Putamen (tissue), 1 donor: Measurements from ENCODE around the gene HHIP.

Experiments
- DNase-seq: peaks from one replicate; pipeline ENCODE4 v3.0.0-alpha.2; 2016; ENCODE audit warnings: low spot score

HHIP gene, protein sequence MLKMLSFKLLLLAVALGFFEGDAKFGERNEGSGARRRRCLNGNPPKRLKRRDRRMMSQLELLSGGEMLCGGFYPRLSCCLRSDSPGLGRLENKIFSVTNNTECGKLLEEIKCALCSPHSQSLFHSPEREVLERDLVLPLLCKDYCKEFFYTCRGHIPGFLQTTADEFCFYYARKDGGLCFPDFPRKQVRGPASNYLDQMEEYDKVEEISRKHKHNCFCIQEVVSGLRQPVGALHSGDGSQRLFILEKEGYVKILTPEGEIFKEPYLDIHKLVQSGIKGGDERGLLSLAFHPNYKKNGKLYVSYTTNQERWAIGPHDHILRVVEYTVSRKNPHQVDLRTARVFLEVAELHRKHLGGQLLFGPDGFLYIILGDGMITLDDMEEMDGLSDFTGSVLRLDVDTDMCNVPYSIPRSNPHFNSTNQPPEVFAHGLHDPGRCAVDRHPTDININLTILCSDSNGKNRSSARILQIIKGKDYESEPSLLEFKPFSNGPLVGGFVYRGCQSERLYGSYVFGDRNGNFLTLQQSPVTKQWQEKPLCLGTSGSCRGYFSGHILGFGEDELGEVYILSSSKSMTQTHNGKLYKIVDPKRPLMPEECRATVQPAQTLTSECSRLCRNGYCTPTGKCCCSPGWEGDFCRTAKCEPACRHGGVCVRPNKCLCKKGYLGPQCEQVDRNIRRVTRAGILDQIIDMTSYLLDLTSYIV

DNA sequence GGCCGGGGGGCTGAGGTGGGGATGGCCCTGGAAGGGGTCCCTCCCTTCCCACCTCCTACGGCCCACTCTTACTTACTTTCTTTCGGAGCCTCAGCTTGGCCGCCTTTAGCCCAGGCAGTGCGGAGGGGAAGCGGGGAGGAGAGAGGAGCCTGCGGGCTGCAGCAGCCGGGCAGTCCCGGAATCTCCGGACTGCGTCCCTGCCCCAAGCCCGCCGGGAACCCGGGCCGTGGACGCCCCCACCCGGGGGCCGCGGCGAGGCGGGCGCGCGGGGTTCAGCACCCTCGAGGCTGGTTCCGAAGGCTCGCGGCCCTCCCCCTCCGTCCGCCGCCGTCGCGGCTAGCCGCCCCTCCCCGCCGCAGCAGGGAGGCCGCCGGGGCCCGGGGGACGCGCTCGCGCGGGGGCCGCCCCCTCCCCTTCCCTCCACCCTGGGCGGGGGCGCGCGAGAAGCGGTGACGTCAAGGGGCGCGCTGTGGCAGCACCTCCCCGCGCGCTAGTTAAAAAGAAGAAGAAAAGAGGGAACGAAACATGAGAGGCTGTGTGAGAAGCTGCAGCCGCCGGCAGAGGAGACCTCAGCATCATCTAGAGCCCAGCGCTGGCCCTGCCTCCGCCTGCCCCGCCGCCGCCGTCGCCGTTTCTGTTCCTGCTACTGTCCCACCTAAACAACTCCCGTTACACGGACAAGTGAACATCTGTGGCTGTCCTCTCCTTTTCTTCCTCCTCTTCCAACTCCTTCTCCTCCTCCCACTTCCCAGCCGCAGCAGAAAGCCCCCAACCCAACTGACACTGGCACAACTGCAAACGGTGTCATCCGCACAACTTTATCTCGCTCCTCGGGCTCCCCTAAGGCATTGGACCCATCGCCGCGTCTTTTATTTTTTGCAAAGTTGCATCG lies at the start of gene HHIP:
HHIP (plus strand) TSS at position 526 of the 892 bp plus-strand sequence. CDS start 520 bp downstream, outside the sequence.
- DNase-seq = peak; percentile 86

DNA sequence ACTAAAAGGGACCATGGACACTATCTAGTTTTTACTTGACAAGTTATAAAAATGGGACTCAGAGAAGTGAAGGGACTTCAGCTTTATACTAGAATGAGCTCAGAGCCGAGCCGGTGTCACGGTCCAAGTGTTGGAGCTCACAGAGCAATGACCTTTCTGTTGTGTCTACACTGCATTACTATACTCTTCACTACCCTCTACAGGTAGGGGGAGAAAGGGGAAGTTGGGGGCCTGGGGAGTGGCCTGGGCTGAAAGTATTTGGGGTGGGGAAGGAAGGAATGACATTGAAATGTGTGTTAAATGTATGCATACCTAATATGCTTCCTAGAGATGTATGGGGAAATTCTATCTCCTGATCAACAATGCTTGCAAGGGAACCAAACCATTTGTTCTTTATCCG lies 48.8 kb upstream of the HHIP start:
- no peak for DNase-seq

DNA sequence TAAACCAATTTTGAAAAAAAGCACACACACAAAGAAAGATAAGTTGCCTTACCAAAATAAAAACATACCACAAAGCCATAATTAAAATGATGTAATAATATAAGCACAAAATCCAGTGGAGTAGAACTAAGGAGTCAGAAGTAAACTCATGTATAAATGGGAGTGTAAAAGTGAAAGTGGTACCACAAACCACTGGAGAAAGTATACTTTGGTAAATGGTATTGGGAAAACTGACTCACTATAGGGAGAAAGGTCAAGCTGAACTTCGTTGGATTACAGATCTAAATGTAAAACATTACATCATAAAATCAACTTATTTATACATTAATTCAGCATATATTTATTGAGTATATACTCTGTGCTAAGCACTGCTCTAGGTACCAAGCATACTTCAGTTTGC lies 46.3 kb upstream of the HHIP start:
- DNase-seq = no peak

DNA sequence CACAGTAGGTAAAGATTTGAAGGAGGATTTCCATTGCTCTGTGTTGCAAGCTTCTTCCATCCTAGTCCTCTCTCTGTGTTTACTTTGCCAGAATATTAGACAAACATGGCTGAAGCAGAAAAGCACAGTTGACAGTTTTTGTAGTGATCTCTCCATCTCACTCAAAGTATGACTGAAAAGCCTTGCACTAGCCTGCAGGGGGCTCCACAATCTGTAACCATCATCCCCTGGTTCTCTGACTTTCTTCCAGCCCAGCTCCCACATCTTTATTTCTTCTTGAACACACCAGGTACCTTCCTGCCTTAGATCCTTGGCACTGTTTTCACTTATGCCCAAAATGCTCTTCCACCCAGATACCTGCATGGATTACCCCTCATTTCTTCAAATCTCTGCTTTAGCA lies 34.1 kb upstream of the HHIP start:
- DNase-seq = peak; percentile 37

DNA sequence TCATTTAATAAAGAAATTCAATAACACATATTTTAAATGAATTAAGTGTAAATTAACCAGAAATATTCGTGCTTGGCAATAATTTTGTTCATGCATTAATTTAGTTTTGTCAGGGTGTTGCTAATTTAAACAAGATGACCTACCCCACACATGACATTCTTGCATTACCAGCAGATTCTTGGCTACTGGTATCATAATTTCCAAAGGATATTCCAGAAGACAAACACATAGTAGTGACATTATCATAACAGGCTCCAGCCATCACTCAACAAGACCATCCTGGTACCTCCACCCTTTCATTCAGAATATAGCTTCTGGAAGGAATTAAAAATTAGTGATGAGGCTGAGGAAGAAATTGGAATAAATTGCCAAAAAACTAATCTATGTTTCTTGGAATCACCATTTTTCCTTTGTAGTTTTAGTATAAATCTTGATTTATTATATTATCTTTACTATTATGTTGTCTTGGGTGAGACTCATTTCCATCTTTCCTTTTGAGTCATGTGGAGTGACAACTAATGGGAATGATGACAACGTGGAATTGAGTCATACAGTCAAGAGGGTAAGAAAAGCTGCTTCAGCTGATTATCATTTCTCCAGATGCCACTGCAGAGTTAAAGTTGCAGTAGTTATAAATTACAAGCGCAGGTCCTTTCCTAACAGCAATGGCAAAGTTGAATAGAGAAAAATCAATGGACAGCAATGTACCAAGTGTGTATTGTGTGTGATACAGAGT lies 30.9 kb upstream of the HHIP start:
- no peak for DNase-seq

DNA sequence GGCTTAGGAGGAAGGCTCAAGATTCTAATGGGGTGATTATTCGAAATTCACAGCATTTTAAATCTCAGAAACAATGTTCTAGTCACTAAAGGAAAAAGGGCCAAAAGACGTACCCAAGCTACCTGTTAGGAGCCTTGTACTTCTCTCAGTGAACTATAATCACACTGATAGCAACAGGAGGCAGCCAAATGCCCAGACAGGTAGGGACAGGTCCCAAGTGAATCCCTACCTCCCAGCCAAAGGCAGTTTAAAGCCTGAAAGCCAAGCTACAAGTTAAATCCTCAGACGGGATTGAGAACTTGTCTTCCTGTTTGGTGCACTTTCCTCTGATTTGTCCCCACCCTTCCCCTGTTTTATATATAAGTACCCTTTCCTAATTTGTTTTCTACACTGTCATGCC lies 24.3 kb upstream of the HHIP start:
- DNase-seq = no peak

DNA sequence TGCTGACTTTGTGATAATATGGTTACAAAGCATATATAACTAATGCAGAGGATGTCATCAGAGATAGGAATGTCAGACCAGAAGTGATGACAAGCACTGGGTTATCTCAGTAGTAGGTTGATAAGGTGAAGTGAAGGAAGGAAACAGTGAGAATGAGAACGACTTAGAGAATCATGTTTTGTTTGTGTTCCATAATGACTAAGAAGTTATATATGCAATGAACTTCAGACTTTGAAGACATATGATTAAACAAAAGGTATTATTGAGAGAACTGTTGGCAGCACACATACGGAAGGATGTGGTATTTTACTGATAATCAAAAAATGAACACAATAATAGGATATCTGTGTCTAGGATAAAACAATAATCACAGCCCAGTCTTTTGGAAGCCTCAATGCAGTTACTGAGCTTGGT lies 18.3 kb upstream of the HHIP start:
- no peak for DNase-seq

DNA sequence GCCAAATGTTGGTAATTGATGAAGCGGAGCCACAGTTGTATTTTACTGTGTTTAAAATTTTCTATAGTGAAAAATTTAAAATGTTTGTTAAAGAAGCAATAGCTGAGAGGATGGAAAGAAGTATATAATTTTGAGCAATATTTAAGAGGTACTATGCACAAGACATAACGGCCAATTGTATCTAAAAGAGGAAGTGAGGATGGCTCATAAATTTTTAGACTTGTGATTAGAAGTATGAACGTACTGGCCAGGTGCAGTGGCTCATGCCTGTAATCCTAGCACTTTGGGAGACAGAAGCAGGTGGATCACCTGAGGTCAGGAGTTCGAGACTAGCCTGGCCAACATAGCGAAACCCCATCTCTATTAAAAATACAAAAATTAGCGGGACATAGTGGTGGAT lies 12.7 kb upstream of the HHIP start:
- no peak for DNase-seq

DNA sequence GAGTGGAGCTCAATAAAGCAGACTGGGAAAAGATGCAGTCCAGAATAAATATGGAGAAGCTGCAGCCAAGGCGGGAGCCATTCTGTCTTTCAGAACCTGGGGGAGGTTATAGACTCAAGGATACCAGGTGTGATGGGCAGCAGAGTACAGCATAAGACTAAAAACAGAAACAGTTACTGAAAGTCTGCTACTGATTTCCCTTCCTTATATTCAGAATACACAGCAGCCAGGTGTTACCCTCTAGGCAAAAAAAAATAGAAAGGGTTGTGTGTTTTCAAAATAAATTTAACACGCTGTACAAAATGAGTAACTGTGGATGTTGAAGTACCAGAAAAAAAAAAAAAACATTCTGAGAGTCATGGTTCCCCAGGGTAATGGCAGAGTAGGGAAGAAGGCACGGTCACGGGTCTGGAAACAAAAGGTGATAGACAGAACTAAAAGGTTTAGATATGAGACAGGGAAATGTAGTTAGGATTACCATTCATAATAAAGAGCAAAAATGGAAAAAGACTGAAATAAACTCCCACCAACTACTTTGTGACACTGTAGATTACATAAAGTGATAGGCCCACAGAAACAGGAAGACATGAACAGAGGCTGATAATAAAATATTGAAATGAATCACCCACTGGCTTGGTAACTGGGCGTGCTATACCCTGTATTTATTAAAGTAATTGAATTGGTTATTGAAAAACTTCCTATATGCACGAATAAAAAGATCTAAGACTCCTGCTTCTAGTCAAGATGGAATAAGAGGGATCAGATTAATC lies 10.8 kb upstream of the HHIP start:
- no peak for DNase-seq

DNA sequence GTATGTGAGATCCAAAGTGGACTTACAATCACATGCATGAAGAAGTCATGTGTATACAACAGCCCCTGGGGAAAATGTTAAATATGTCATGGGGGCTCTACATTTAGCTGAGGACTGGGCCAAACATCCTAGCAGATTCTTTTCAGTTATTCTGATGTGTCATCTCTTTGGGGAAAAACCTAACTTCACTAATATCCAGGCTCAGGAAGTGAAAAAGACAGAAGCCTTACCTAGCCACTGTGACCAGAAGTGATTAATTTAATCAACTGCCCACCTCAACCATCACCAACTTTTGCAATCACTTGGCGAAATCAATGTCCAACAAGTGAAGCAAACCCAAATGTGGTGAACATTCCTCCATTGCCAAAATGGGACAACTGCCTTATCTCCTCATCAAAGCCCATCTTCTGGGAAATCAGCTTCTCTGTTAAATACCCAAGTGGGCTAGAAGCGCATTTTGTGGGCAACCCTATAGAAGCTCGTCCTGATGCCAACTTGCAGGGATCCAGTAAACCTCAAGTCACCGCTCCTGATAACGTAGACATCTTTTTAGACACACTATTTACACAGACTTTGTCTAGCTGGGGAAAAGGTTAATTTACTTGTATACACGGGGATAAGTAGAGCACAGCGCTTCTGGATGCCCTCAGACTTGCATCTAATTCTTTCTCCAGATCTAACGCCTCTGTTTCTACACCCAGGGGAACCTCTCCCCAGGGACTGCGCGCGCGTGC lies 1.4 kb upstream of the HHIP start:
- no peak for DNase-seq

DNA sequence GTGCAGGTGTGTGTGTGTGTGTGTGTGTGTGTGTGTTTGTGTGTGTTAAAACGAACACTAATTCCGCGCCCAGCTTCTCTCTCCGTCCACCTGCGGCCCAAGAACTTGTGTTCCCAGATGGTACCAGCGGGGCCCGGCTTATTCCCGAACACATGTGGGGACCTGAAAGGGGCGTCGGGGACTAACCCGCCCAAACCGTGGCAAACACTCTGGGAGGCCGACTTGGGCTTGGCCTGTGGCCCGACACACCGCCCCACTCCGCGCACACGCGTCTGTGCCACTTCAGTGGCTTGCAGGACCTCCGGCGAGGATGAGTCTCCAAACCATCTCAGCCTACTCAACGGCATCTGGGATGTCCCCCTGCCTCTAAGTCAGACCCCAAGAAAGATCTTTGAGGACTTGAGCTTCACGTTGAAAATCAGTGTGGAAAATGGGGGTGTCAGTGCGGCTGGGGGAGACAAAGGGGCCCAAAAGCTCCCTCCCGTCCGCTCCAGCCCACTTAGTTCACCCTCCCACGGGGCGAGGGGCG lies 790 bp upstream of the HHIP start:
- peak; percentile 28 for DNase-seq

DNA sequence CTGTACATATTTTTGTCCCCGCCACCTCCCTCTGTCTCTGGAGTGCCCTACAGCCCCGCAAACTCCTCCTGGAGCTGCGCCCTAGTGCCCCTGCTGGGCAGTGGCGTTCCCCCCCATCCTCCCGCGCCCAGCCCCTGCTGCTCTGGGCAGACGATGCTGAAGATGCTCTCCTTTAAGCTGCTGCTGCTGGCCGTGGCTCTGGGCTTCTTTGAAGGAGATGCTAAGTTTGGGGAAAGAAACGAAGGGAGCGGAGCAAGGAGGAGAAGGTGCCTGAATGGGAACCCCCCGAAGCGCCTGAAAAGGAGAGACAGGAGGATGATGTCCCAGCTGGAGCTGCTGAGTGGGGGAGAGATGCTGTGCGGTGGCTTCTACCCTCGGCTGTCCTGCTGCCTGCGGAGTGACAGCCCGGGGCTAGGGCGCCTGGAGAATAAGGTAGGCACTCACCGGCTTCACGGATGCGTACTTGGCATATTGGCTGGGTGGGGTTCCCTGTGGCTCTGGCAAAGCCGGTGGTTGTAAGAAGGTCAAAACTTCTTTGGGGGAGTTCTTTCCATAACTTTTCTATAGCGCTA lies 653 bp downstream of the HHIP start:
- peak; percentile 63 for DNase-seq

DNA sequence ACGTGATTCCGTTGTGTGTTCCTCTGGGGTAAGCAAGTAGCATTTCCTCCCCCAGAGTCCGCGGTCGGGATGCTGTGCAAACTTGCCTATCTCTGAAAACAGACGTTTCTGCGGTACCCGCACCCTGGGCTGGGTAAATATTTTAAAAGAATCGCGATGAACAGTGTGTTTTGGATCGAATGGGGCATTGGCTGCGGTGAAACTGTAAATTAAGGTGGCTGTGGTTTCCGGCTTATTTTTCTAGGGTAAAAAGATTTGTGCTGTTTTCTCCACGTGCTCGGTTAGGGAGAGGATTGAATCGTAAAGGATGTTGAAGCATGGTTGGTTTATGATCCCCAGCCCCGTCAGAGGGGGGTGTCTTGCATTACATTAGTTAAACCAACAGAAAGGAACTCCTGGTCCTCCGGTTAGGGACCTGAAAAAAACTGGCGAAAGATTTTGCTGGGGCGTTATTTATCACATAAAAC lies 1.2 kb downstream of the HHIP start:
- peak; percentile 48 for DNase-seq

DNA sequence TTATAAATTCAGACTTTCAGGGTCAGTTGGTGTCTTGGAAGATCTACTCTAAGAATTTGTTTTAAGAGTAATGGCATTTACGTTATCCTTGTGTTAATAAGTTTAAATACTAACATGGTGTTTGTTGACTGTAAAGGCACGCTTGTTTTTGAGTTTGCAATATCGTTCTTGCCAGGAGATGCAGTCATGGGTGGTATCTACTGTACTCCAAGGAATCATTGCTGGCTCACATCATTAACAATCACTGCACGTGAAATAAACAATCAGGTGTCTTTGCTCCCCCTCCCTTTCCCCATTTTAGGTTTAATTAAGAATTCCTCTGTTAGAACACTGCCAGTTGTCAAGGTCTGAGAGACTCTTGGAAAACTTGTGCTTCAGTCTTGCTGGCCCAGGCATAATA lies 1.6 kb downstream of the HHIP start:
- DNase-seq = peak; percentile 14

DNA sequence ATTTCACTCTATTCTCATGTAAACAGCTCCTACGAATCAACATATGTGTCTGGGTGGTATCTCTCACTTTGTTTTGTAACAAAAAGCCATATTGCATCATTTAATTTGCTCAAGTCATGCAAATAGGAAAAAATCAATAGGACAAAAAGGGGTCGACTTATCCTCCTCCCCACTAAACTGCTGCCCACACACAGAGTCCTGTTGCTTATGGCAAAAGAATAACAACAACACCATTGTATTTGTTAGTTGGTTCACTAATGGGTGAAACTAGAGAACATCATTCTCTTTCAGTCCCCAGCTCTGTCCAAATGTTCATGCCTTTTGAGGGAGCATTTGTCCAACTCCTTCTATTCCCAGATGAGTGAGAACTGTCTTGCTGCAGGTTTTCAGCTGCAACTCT lies 2.1 kb downstream of the HHIP start:
- DNase-seq = peak; percentile 73

DNA sequence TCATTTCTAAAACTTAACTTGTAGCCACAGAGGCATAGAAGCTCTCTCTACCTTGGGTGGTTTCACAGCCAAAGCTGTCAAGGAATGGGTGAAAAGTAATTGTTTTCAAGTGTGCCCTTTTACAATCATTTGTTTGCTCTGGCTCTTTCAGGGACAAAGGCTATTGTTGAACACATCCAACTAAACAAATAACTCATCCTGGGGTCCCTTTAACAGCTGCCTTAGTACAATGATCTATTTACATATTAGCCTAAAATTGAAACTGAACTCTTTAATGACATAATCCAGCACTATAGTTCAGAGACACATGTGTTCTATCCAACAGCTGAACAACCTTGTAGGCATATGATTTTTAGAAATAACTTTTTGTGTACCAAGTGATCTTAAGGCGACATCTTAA lies 3.7 kb downstream of the HHIP start:
- peak; percentile 77 for DNase-seq

DNA sequence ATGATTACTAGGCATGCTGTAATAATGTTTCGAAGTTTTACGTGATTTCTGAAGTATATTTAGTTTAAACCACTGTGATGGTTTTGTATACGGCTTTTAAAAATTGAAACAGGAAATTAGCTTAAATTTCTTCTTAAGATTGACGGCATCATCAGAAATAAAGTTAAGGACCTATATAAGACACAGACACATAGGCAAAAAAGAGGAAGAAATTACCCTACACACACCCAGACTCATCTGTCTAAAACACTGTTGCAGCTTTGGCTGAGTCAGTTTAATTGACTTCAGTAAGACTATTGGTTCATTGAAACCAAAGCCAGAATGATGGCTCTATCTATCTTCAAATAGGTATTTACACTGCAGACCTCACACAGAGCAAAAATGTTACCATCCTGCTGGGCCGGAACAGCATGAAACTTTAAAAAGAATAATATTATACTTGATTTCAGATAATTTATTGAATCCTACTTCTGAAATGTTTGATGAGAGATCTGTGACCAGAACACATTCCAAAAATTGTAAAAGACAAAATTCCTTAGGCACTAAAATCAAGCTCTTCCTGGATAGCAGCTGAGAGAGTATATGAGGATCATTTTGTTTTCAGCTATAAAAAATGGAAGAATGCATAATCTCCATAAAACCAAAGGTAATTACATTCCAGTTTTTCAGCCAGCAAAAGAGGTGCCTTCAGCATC lies 4.5 kb downstream of the HHIP start:
- DNase-seq = no peak

DNA sequence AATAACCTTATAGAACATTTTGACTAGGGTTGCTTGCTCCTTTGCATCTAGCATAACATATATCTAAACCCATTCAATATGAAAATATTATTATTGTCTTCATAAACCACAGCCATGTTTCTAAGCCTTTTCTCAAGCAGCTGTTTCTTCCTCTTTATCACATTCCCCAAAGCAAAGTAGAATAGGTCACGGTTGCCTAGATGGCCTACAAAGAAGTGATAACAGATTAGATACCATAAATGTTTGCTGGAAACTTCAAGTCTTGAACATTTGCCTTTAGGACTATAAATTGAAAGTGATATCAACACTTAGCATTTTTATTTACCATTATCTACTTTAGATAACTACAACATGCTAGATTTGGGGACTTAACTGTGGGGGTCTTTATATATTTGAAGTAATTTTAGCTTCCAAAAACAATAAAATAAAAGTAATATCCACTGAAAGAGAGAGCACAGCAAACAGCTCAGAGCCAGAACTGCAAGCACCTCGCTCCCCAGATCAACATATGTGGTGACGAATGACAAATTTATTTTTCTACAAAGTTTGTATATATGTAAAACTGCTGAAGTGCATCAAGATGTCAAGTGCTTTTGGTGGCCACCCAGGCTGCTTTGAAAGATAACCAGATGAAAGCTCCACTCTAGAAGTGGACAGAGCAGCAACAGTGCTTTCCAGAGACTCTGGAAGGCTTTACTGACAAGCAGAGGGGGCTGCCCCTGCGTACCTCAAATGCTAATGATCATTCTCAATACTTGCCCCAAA lies 8.0 kb downstream of the HHIP start:
- DNase-seq = no peak
